HepG2 (cell line): ENCODE results near the gene PSMD5. TPM values are rescaled to one million over a fixed set of nuclear protein-coding genes. Genes with fewer than 3 reads are reported as not detected.

Source experiments
- CEBPZ ChIP-seq: IDR thresholded peaks from 2 replicates; pipeline ENCODE4 v1.6.1; 2012; ENCODE audit warnings: low read length, improper control_type of control experiment
- DNMT1 ChIP-seq: sonication (generic); formaldehyde crosslinking; IDR thresholded peaks from 2 replicates; pipeline ENCODE4 v1.5.1; 2020; ENCODE audit warnings: mild to moderate bottlenecking, missing genetic modification reagents
- FLYWCH1 ChIP-seq: sonication (generic); formaldehyde crosslinking; IDR thresholded peaks from 2 replicates; pipeline ENCODE4 v1.8.1; 2023; ENCODE audit warnings: mild to moderate bottlenecking, missing genetic modification reagents
- IRF1 ChIP-seq: sonication (generic); formaldehyde crosslinking; IDR thresholded peaks from 2 replicates; pipeline ENCODE4 v1.4.0; 2020; ENCODE audit warnings: low read depth, mild to moderate bottlenecking, missing genetic modification reagents
- KDM1A ChIP-seq: IDR thresholded peaks from 2 replicates; pipeline ENCODE4 v1.6.1; 2016; ENCODE audit warnings: missing compliant biosample characterization
- SAP130 ChIP-seq: IDR thresholded peaks from 2 replicates; pipeline ENCODE4 v1.6.1; 2016; ENCODE audit warnings: low read depth
- SPEN ChIP-seq: sonication (generic); formaldehyde crosslinking; IDR thresholded peaks from 2 replicates; pipeline ENCODE4 v1.5.1; 2020; ENCODE audit warnings: low read depth, mild to moderate bottlenecking, missing genetic modification reagents
- STAT6 ChIP-seq: sonication (generic); formaldehyde crosslinking; IDR thresholded peaks from 2 replicates; pipeline ENCODE4 v1.4.0; 2020; ENCODE audit warnings: missing genetic modification reagents, mild to moderate bottlenecking, borderline replicate concordance
- TAF1 ChIP-seq: sonication (generic); formaldehyde crosslinking; IDR thresholded peaks from 2 replicates; pipeline ENCODE4 v1.4.0; 2020; ENCODE audit warnings: missing genetic modification reagents
- TRIM24 ChIP-seq: sonication (generic); formaldehyde crosslinking; IDR thresholded peaks from 2 replicates; pipeline ENCODE4 v1.8.0; 2022; ENCODE audit warnings: mild to moderate bottlenecking, missing genetic modification reagents
- ZGPAT ChIP-seq: IDR thresholded peaks from 2 replicates; pipeline ENCODE4 v1.6.1; 2016; ENCODE audit warnings: mild to moderate bottlenecking
- ZNF101 ChIP-seq: sonication (generic); formaldehyde crosslinking; IDR thresholded peaks from 2 replicates; pipeline ENCODE4 v1.4.0; 2020; ENCODE audit warnings: mild to moderate bottlenecking, low read depth, missing genetic modification reagents, borderline replicate concordance
- ZNF513 ChIP-seq: sonication (generic); formaldehyde crosslinking; conservative IDR thresholded peaks from 2 replicates; pipeline ENCODE4 v1.5.0; 2020; ENCODE audit warnings: missing genetic modification reagents
- ZNF577 ChIP-seq: sonication (generic); formaldehyde crosslinking; IDR thresholded peaks from 2 replicates; pipeline ENCODE4 v1.4.0; 2020; ENCODE audit warnings: mild to moderate bottlenecking, low read depth, missing genetic modification reagents, borderline replicate concordance
- polyA plus RNA-seq, 8 experiments: library from polyadenylated mRNA; depleted of rRNA in 3 of 8; stranded (reverse) in 7 of 8; unstranded in 1 of 8; fragments of >200 nt; fragmentation: Illumina TruSeq in 4 of 8; extraction: Trizol in 4 of 8; gene quantifications; 2 replicates each; pipeline versions ENCODE4 v1.2.1 to v1.2.3, GENCODE V29; 2011 to 2016; ENCODE audit warnings: low read depth in 4 of 8, missing spikeins in 1 of 8, mixed read lengths in 1 of 8; ENCODE audit not compliant: insufficient read depth in 1 of 8
- total RNA-seq, 5 experiments: library from RNA; depleted of rRNA; stranded (reverse); fragments of >200 nt; fragmentation: Illumina TruSeq; extraction: Trizol; gene quantifications; 2 replicates each; pipeline ENCODE4 v1.2.3, GENCODE V29; 2016; ENCODE audit warnings: low read depth in 1 of 5
- TF ChIP-seq, protein P1 (sequence below): IDR thresholded peaks from 2 replicates; pipeline ENCODE4 v1.6.1; 2016; ENCODE audit warnings: control low read depth
- TF ChIP-seq, protein P2 (sequence below): IDR thresholded peaks from 2 replicates; pipeline ENCODE4 v1.6.1; 2016; ENCODE audit warnings: missing compliant biosample characterization, missing genetic modification reagents, borderline replicate concordance

PSMD5 gene
- total and polyA plus RNA-seq, 2 of the 13 experiments (the other 11 are each of a cell fraction or from before 2014, with no cell fraction given), result 12.7 to 18.1 TPM

DNA sequence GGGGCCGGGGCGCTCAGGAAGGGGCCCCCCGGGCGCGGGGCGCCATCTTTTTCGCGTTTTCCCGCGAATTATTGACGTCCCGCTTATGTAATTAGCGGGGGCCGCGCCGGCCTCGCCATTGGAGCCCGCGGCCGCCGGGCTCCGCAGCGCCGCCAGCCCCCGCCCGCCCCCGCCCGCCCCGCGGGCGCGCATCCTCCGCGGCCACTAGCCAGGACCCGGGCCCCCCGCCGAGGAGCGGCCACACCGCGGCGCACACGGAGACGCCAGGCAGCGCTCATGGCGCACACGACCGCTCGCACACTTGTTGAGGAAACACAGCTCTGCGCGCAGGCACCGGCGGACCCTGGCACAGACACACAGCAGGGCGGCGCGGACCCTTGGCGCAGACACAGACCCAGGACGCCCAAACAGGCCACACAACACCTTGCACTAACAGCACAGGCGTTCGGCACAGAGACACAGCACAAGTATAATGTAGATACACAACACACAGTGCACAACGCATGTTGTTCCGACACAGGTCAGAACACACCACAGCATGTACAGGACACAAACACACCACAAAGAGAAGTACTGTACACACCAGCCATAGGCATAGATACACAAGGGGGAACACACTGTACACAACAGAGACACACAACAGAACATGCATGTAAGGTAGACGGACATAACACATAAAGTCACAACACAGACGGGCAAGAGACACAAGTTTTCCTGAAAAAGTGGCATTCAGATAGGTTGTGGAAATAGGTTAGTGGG is 34.7 kb upstream of the PSMD5 start (continued):
- TF ChIP-seq TRIM24 (CRISPR knock-in tag) (no peak), SAP130 (CRISPR knock-in tag) (peak; percentile 44), SPEN (CRISPR knock-in tag) (0 out of 2 replicates have a peak, but pooled peaks have one; percentile 26), ZNF577 (CRISPR knock-in tag) (no peak), ZNF101 (CRISPR knock-in tag) (no peak), IRF1 (no peak), KDM1A (CRISPR knock-in tag) (no peak; the same call in 1 of the 2 replicates), STAT6 (CRISPR knock-in tag) (no peak), FLYWCH1 (CRISPR knock-in tag) (no peak), TAF1 (CRISPR knock-in tag) (peak; percentile 73), ZNF513 (CRISPR knock-in tag) (no peak), CEBPZ (no peak), ZGPAT (CRISPR knock-in tag) (peak; percentile 37; the same call in 1 of the 2 replicates), DNMT1 (CRISPR knock-in tag) (no peak)
- TF ChIP-seq, protein P1, sequence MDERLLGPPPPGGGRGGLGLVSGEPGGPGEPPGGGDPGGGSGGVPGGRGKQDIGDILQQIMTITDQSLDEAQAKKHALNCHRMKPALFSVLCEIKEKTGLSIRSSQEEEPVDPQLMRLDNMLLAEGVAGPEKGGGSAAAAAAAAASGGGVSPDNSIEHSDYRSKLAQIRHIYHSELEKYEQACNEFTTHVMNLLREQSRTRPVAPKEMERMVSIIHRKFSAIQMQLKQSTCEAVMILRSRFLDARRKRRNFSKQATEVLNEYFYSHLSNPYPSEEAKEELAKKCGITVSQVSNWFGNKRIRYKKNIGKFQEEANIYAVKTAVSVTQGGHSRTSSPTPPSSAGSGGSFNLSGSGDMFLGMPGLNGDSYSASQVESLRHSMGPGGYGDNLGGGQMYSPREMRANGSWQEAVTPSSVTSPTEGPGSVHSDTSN, result no peak
- TF ChIP-seq, protein P2, sequence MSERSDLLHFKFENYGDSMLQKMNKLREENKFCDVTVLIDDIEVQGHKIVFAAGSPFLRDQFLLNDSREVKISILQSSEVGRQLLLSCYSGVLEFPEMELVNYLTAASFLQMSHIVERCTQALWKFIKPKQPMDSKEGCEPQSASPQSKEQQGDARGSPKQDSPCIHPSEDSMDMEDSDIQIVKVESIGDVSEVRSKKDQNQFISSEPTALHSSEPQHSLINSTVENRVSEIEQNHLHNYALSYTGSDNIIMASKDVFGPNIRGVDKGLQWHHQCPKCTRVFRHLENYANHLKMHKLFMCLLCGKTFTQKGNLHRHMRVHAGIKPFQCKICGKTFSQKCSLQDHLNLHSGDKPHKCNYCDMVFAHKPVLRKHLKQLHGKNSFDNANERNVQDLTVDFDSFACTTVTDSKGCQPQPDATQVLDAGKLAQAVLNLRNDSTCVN (CRISPR knock-in tag), result no peak
